ENCODE measurements around the gene PIM3. TPM values are rescaled to one million over a fixed set of nuclear protein-coding genes. Genes with fewer than 3 reads are reported as not detected.

Gene PIM3
- total and polyA plus RNA-seq, 2 of the 8 experiments (the other 6 are each of a cell fraction or from before 2014, with no cell fraction given): 22.6 to 30.0 TPM

GRCh38 chr22:49957826-49958365 is 2.7 kb upstream of the PIM3 start:
- Histone ChIP-seq H3K9me3 (ENCODE audit: insufficient read depth in 2 of 2, low read depth in 1 of 2, low read length in 1 of 2) (no peaks in the 10 kb centered on the region), H3K4me2 (ENCODE audit: insufficient read depth in 1 of 2, low read depth in 2 of 2, low read length in 2 of 2) (no peak overlapping the region), H3K36me3 (ENCODE audit: control insufficient read depth in 2 of 4, insufficient read depth in 4 of 4, low read length in 3 of 4) (peaks cover 1 to 4% (median 3%) of the 10 kb centered on the region in 4 experiments; a peak in 4 of 8 replicates), H3K27ac (ENCODE audit: low read depth, low read length) (no peak overlapping the region), H4K5ac (ENCODE audit: insufficient read length, low read depth, low read length) (no peak overlapping the region), H4K91ac (replicated peaks; ENCODE audit: insufficient read length, low read length) (no peak overlapping the region), H3K4me1 (replicated peaks in 1 of 4; ENCODE audit: control insufficient read depth in 3 of 4, insufficient read depth in 4 of 4, low read length in 3 of 4) (peaks cover 0 to 16% (median 9%) of the 10 kb centered on the region in 4 experiments; a peak in 5 of 7 replicates), H3K27me3 (replicated peaks in 1 of 4; ENCODE audit: control insufficient read depth in 3 of 4, extremely low read depth in 1 of 4, insufficient read depth in 3 of 4, low read length in 3 of 4) (peaks cover 0 to 12% (median 6%) of the 10 kb centered on the region in 4 experiments; a peak in 6 of 7 replicates), H3K14ac (ENCODE audit: insufficient read length) (no peak overlapping the region), H4K20me1 (replicated peaks in 1 of 2; ENCODE audit: control insufficient read depth in 1 of 2, insufficient read depth in 2 of 2, low read length in 2 of 2) (peaks cover 10 to 11% of the 10 kb centered on the region in 2 experiments), H2AFZ (ENCODE audit: low read length) (no peak overlapping the region), H3K56ac (replicated peaks; ENCODE audit: insufficient read length, low read depth, low read length) (no peak overlapping the region), H2BK15ac (ENCODE audit: low read length) (no peak overlapping the region), H3K18ac (ENCODE audit: extremely low read depth, low read length) (no peak overlapping the region), H3K79me2 (ENCODE audit: control insufficient read depth in 1 of 2, insufficient read depth in 2 of 2, low read length in 2 of 2) (peaks cover 0 to 6% of the 10 kb centered on the region in 2 experiments; a peak in 1 of 4 replicates), H3K79me1 (ENCODE audit: low read depth, low read length) (no peaks in the 10 kb centered on the region), H4K8ac (ENCODE audit: extremely low read depth, insufficient read depth, low read length) (peak overlapping the region; percentile 51), H3K9ac (replicated peaks in 1 of 4; ENCODE audit: extremely low read depth in 1 of 4, low read depth in 3 of 4, low read length in 3 of 4) (no peak overlapping the region), H2AK5ac (ENCODE audit: low read depth, low read length) (0 out of 2 replicates have a peak overlapping the region, but pooled peaks have one; percentile 53), H2BK20ac (ENCODE audit: low read length) (no peak overlapping the region), H3K23me2 (ENCODE audit: low read depth, low read length) (peaks cover 13% of the 10 kb centered on the region; the same call in 1 of the 2 replicates), H2BK12ac (ENCODE audit: low read depth, low read length) (no peak overlapping the region), H2BK5ac (ENCODE audit: low read depth, low read length) (no peak overlapping the region), H3K23ac (ENCODE audit: insufficient read length) (no peak overlapping the region), H3K4me3 (ENCODE audit: extremely low read depth in 1 of 4, insufficient read depth in 2 of 4, low read depth in 3 of 4, low read length in 4 of 4) (no peak overlapping the region), H3K4ac (replicated peaks; ENCODE audit: insufficient read length, low read depth, low read length) (no peak overlapping the region), H2BK120ac (replicated peaks; ENCODE audit: low read depth, low read length) (no peak overlapping the region)
- 83% methylated on average over 5 of the region's 12 CpGs; no CpG with 5 or more reads in 1 of the 2 experiments for WGBS, 2 experiments (ENCODE audit: extremely low coverage in 1 of 2, insufficient coverage in 1 of 2, insufficient read length in 1 of 2, insufficient replicate concordance in 2 of 2, low coverage in 1 of 2, low lambda C conversion rate in 2 of 2, missing lambda C conversion rate in 1 of 2)
- DNase-seq (ENCODE audit: low read depth in 1 of 2, low spot score in 2 of 2) (no peak), FAIRE-seq (no peak)
- ChIA-PET CTCF (ENCODE audit: partially characterized antibody) (interaction anchor here (2.4 kb wide), 1 partner anchor 22 kb away, joined by 7 read pairs; no protein-coding TSS in a partner anchor), POLR2A (ENCODE audit: partially characterized antibody) (interaction anchor here (1.2 to 2.2 kb wide), 2 partner anchors 8 to 9 kb away, joined by 5 to 7 read pairs; no protein-coding TSS in a partner anchor)
- TF ChIP-seq CREB1 (IDR thresholded peaks at IDR 0.05): no peak
- no peak for TF ChIP-seq HDAC2 (IDR thresholded peaks at IDR 0.05; ENCODE audit: borderline replicate concordance in 1 of 2, low read depth in 2 of 2, low read length in 2 of 2)
- TF ChIP-seq SRF (IDR thresholded peaks at IDR 0.05; ENCODE audit: low read depth, low read length): no peak
- no peak for TF ChIP-seq EP300 (IDR thresholded peaks at IDR 0.05; ENCODE audit: borderline replicate concordance in 1 of 2, low read depth in 2 of 2, low read length in 2 of 2)
- TF ChIP-seq E2F6 (IDR thresholded peaks at IDR 0.05): no peak
- no peak for TF ChIP-seq GABPA (IDR thresholded peaks at IDR 0.05; ENCODE audit: borderline replicate concordance, insufficient read depth, low read length)
- TF ChIP-seq BCL11A (IDR thresholded peaks at IDR 0.05; ENCODE audit: low read depth in 2 of 2, low read length in 2 of 2): no peak
- TF ChIP-seq CHD1 (IDR thresholded peaks at IDR 0.05; ENCODE audit: low read depth, low read length): no peak
- no peak for TF ChIP-seq BACH1 (IDR thresholded peaks at IDR 0.05; ENCODE audit: low read length)
- no peak for TF ChIP-seq HDAC6 (IDR thresholded peaks at IDR 0.05; ENCODE audit: low read depth, low read length)
- no peak for TF ChIP-seq RXRA (IDR thresholded peaks at IDR 0.05; ENCODE audit: insufficient read depth, low read depth, low read length)

Data from H1 (cell line).